Loucy (cell line): ENCODE data around the gene TASP1.

ENCODE experiments used
- EZH2phosphoT487 ChIP-seq: fragments of 200-600 bp; IDR thresholded peaks from 2 replicates; pipeline ENCODE4 v1.6.1; 2018; ENCODE audit warnings: antibody characterized with exemption, mild to moderate bottlenecking, moderate library complexity, borderline replicate concordance
- TF ChIP-seq, protein P1 (sequence below): fragments of 200-600 bp; sonication (generic); conservative IDR thresholded peaks from 2 replicates; pipeline ENCODE4 v1.5.1; 2014; ENCODE audit warnings: mild to moderate bottlenecking, antibody characterized with exemption, low read length

- TF ChIP-seq, protein P1, sequence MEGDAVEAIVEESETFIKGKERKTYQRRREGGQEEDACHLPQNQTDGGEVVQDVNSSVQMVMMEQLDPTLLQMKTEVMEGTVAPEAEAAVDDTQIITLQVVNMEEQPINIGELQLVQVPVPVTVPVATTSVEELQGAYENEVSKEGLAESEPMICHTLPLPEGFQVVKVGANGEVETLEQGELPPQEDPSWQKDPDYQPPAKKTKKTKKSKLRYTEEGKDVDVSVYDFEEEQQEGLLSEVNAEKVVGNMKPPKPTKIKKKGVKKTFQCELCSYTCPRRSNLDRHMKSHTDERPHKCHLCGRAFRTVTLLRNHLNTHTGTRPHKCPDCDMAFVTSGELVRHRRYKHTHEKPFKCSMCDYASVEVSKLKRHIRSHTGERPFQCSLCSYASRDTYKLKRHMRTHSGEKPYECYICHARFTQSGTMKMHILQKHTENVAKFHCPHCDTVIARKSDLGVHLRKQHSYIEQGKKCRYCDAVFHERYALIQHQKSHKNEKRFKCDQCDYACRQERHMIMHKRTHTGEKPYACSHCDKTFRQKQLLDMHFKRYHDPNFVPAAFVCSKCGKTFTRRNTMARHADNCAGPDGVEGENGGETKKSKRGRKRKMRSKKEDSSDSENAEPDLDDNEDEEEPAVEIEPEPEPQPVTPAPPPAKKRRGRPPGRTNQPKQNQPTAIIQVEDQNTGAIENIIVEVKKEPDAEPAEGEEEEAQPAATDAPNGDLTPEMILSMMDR, result no peak
- no peak for TF ChIP-seq EZH2phosphoT487
These were observed 241.9 kb downstream of the TASP1 start for GRCh38 chr20:13396826-13397225.
